B cell (primary cell): ENCODE data around the gene FTH1. TPM values are rescaled to one million over a fixed set of nuclear protein-coding genes. Genes with fewer than 3 reads are reported as not detected.
A peak's percentile ranks its signal among the peaks of the same experiment; 100 is the strongest.

Source experiments
- ATAC-seq: fragments of 200-7000 bp; cut with Tn5 transposase; one replicate; pipeline ENCODE4 v1.10.0; 2021; ENCODE audit warnings: low read depth, mild to moderate bottlenecking, moderate number of reproducible peaks, moderate library complexity
- CTCF ChIA-PET: fragments of 350-600 bp; sonication (Branson Sonifier 250); formaldehyde crosslinking; loops from one replicate; lab custom pipeline; 2021; ENCODE audit warnings: antibody characterized with exemption, inconsistent platforms; lab: Charles Lee
- POLR2A ChIA-PET: fragments of 350-600 bp; sonication (Branson Sonifier 250); formaldehyde crosslinking; loops from one replicate; lab custom pipeline; 2021; ENCODE audit warnings: antibody characterized with exemption; lab: Charles Lee
- DNase-seq: peaks from one replicate; pipeline ENCODE4 v3.0.0; 2013
- H2AFZ ChIP-seq: 2 replicates; pipeline ENCODE4 v1.6.1; 2012; ENCODE audit warnings: mild to moderate bottlenecking, low read depth, low read length; ENCODE audit not compliant: insufficient read depth, poor library complexity, severe bottlenecking
- H3K27ac ChIP-seq, 2 donors: 1 replicate in 1 of 2; 2 replicates in 1 of 2; pipeline ENCODE4 v1.5.1; 2012 to 2013; ENCODE audit warnings: low read length in 2 of 2, mild to moderate bottlenecking in 2 of 2, moderate library complexity in 1 of 2
- H3K27me3 ChIP-seq, 4 experiments: fragments of 200-600 bp in 1 of 4; sonication (generic) in 1 of 4; replicated peaks in 1 of 4; 1 replicate in 2 of 4; 2 replicates in 2 of 4; pipeline versions ENCODE4 v1.6.1 to v1.7.0; 2013 to 2016; ENCODE audit warnings: low read length in 3 of 4, mild to moderate bottlenecking in 2 of 4, mixed read lengths in 1 of 4, moderate library complexity in 1 of 4; ENCODE audit not compliant: insufficient read depth in 4 of 4, control insufficient read depth in 3 of 4; ENCODE audit errors: control extremely low read depth in 1 of 4
- H3K36me3 ChIP-seq, 2 experiments: replicated peaks in 1 of 2; 1 replicate in 1 of 2; 2 replicates in 1 of 2; pipeline versions ENCODE4 v1.6.1 to v1.7.1; 2013; ENCODE audit warnings: low read length in 1 of 2; ENCODE audit not compliant: insufficient read depth in 2 of 2, control insufficient read depth in 1 of 2; ENCODE audit errors: control extremely low read depth in 1 of 2, extremely low read depth in 1 of 2
- H3K4me1 ChIP-seq, 2 donors: fragments of 200-600 bp in 1 of 2; sonication (generic) in 1 of 2; 1 replicate in 1 of 2; 2 replicates in 1 of 2; pipeline versions ENCODE4 v1.5.1 to v1.6.1; 2013 to 2017; ENCODE audit warnings: low read length in 2 of 2; ENCODE audit not compliant: control insufficient read depth in 2 of 2, insufficient read depth in 2 of 2
- H3K4me2 ChIP-seq: replicated peaks from 2 replicates; pipeline ENCODE3; 2012; ENCODE audit warnings: mild to moderate bottlenecking, low read depth, low read length; ENCODE audit not compliant: poor library complexity, severe bottlenecking
- H3K4me3 ChIP-seq, 5 experiments: fragments of 200-600 bp in 1 of 5; sonication (generic) in 1 of 5; 1 replicate in 3 of 5; 2 replicates in 2 of 5; pipeline versions ENCODE4 v1.5.1 to v1.7.0; 2011 to 2016; ENCODE audit warnings: low read length in 4 of 5, mild to moderate bottlenecking in 4 of 5, low read depth in 2 of 5, control low read depth in 1 of 5, moderate library complexity in 1 of 5; ENCODE audit not compliant: insufficient read depth in 1 of 5; ENCODE audit errors: control extremely low read depth in 1 of 5, extremely low read depth in 1 of 5
- H3K79me2 ChIP-seq: fragments of 200-600 bp; sonication (generic); one replicate; pipeline ENCODE4 v1.6.0; 2016; ENCODE audit warnings: low read length; ENCODE audit not compliant: control insufficient read depth, insufficient read depth
- H3K9ac ChIP-seq: fragments of 200-600 bp; sonication (generic); 2 replicates; pipeline ENCODE4 v1.6.1; 2017; ENCODE audit warnings: mild to moderate bottlenecking, low read length, moderate library complexity
- H3K9me3 ChIP-seq, 3 donors: one replicate each; pipeline versions ENCODE4 v1.6.1 to v1.7.1; 2013; ENCODE audit warnings: low read length in 2 of 3; ENCODE audit not compliant: control insufficient read depth in 2 of 3, insufficient read depth in 1 of 3; ENCODE audit errors: control extremely low read depth in 1 of 3
- H4K20me1 ChIP-seq: 2 replicates; pipeline ENCODE4 v1.6.0; 2012; ENCODE audit warnings: mild to moderate bottlenecking, low read length; ENCODE audit not compliant: insufficient read depth, control insufficient read depth, poor library complexity, severe bottlenecking
- H3K27ac Mint-ChIP-seq: one replicate; pipeline ENCODE4 v1.8.0; 2021; ENCODE audit warnings: mixed read lengths
- H3K27me3 Mint-ChIP-seq: one replicate; pipeline ENCODE4 v1.8.0; 2021; ENCODE audit warnings: mixed read lengths
- H3K4me1 Mint-ChIP-seq: one replicate; pipeline ENCODE4 v1.8.0; 2021; ENCODE audit warnings: mixed read lengths
- H3K4me3 Mint-ChIP-seq: one replicate; pipeline ENCODE4 v1.8.0; 2021; ENCODE audit warnings: mixed read lengths
- H3K9me3 Mint-ChIP-seq: one replicate; pipeline ENCODE4 v1.8.0; 2022; ENCODE audit warnings: mixed read lengths; ENCODE audit not compliant: insufficient read depth
- CTCF ChIP-seq: fragments of 200-600 bp; IDR thresholded peaks from one replicate; pipeline ENCODE4 v1.8.0; 2022; ENCODE audit warnings: antibody characterized with exemption, mild to moderate bottlenecking
- EZH2 ChIP-seq: IDR thresholded peaks from 2 replicates; pipeline ENCODE4 v1.6.1; 2012; ENCODE audit warnings: borderline replicate concordance, low read depth, mild to moderate bottlenecking, moderate library complexity, low read length; ENCODE audit not compliant: insufficient read depth, poor library complexity, severe bottlenecking
- WGBS: methylation state at CpG from one replicate; pipeline ENCODE4 v1.1.5; 2013; ENCODE audit warnings: missing lambda C conversion rate; ENCODE audit not compliant: insufficient coverage; 5-methylcytosine and 5-hydroxymethylcytosine counted together
- intact Hi-C: fragments of 100-400 bp; cut with micrococcal nuclease; formaldehyde crosslinking; loops from one replicate; pipeline ENCODE4 v1.10.0; 2022
- polyA plus RNA-seq: library from polyadenylated mRNA; depleted of rRNA; stranded (reverse); fragments of >200 nt; gene quantifications from 2 replicates; pipeline ENCODE4 v1.2.3, GENCODE V29; 2012
- total RNA-seq, 2 donors: library from RNA; stranded (reverse); fragments of 120-200 nt in 1 of 2; gene quantifications; 1 replicate in 1 of 2; 2 replicates in 1 of 2; pipeline versions ENCODE4 v1.2.3 to v1.2.4, GENCODE V29; 2013 to 2022

FTH1 gene
- total and polyA plus RNA-seq, 2 donors (not counting 1 experiment from before 2014, with no cell fraction given): 1,136 to 1,314 TPM

GRCh38 chr11:61949169-61950034, 18.0 kb downstream of the FTH1 start:
- H3K4me1 Mint-ChIP-seq: peaks cover 8% of the 10 kb centered on the region
- Histone ChIP-seq H3K27ac (no peak overlapping the region), H3K36me3 (no peaks in the 10 kb centered on the region), H4K20me1 (no peaks in the 10 kb centered on the region), H3K9ac (no peak overlapping the region), H2AFZ (no peak overlapping the region), H3K4me1 (peaks cover 7 to 9% of the 10 kb centered on the region in 2 donors), H3K4me2 (no peak overlapping the region), H3K4me3 (no peak overlapping the region), H3K27me3 (peaks cover 0 to 4% (median 2%) of the 10 kb centered on the region in 4 experiments), H3K9me3 (peaks cover 0 to 2% (median 0%) of the 10 kb centered on the region in 3 donors), H3K79me2 (no peaks in the 10 kb centered on the region)
- no peak overlapping the region for H3K27ac Mint-ChIP-seq
- no peak overlapping the region for H3K4me3 Mint-ChIP-seq
- ATAC-seq (no peak), DNase-seq (peak; percentile 43)
- no peak for TF ChIP-seq CTCF
- TF ChIP-seq EZH2: no peak
- H3K27me3 Mint-ChIP-seq: peaks cover 4% of the 10 kb centered on the region
- CTCF ChIA-PET: interaction anchor here (1.3 to 10.2 kb wide), 9 partner anchors 13 to 159 kb away, joined by 3 to 217 read pairs (median 62); no protein-coding TSS in a partner anchor
- intact Hi-C loops: no loop called here
- H3K9me3 Mint-ChIP-seq: no peaks in the 10 kb centered on the region
- 68% methylated on average over 5 of the region's 9 CpGs for WGBS
- POLR2A ChIA-PET: interaction anchor here (0.5 to 1.3 kb wide), 3 partner anchors 10 to 54 kb away, joined by 4 to 10 read pairs (median 7); partner anchors contain the start of gene FTH1

- ATAC-seq (no peak), DNase-seq (no peak)
- Mint-ChIP-seq H3K27ac (no peak overlapping the region), H3K4me1 (peaks cover 8% of the 10 kb centered on the region), H3K9me3 (no peaks in the 10 kb centered on the region), H3K4me3 (no peak overlapping the region), H3K27me3 (peaks cover 4% of the 10 kb centered on the region)
- Histone ChIP-seq H2AFZ (no peak overlapping the region), H4K20me1 (no peaks in the 10 kb centered on the region), H3K36me3 (no peaks in the 10 kb centered on the region), H3K4me1 (peaks cover 7 to 9% of the 10 kb centered on the region in 2 donors), H3K4me3 (no peak overlapping the region), H3K79me2 (no peaks in the 10 kb centered on the region), H3K9ac (no peak overlapping the region), H3K27ac (no peak overlapping the region), H3K4me2 (no peak overlapping the region), H3K9me3 (no peaks in the 10 kb centered on the region), H3K27me3 (no peaks in the 10 kb centered on the region)
- no peak for TF ChIP-seq EZH2
- TF ChIP-seq CTCF: no peak
- WGBS: no CpG with 5 or more reads among the region's 7 CpGs
- intact Hi-C loops: no loop called here
- ChIA-PET CTCF (interaction anchor here (0.6 to 10.2 kb wide), 30 partner anchors 10 to 168 kb away, joined by 3 to 217 read pairs (median 7); partner anchors contain the start of genes FADS3, FEN1, FTH1 and TMEM258), POLR2A (interaction anchor here (1.1 to 1.5 kb wide), 3 partner anchors 20 to 76 kb away, joined by 3 to 11 read pairs (median 10); partner anchors contain the start of gene FTH1)
Observed at GRCh38 chr11:61948505-61948904, 18.9 kb downstream of the FTH1 start.
